ENCODE measurements around the gene SWI5.

SWI5 gene

GRCh38 chr9:128252317-128253139 lies 23.5 kb upstream of the SWI5 start:
- DNase-seq = no peak

- no peak for DNase-seq
These were observed 22.7 kb upstream of the SWI5 start for GRCh38 chr9:128253140-128253990.

GRCh38 chr9:128253991-128254346 lies 22.1 kb upstream of the SWI5 start:
- DNase-seq = no peak

GRCh38 chr9:128254362-128254761 lies 21.7 kb upstream of the SWI5 start:
- DNase-seq = no peak

GRCh38 chr9:128254855-128255759 lies 21.0 kb upstream of the SWI5 start:
- DNase-seq = peak; percentile 54

- no peak for DNase-seq
These were observed 18.8 kb upstream of the SWI5 start for GRCh38 chr9:128257086-128257825.

GRCh38 chr9:128257907-128258306 lies 18.2 kb upstream of the SWI5 start:
- DNase-seq = no peak

GRCh38 chr9:128258326-128258725 lies 17.8 kb upstream of the SWI5 start:
- DNase-seq = no peak

- no peak for DNase-seq
These were observed 16.9 kb upstream of the SWI5 start for GRCh38 chr9:128259156-128259555.

GRCh38 chr9:128260340-128260739 lies 15.7 kb upstream of the SWI5 start:
- no peak for DNase-seq

- DNase-seq = no peak
These were observed 13.4 kb upstream of the SWI5 start for GRCh38 chr9:128262687-128263086.

- no peak for DNase-seq
These were observed 10.7 kb upstream of the SWI5 start for GRCh38 chr9:128265348-128265847.

GRCh38 chr9:128266868-128267590 lies 9.0 kb upstream of the SWI5 start:
- no peak for DNase-seq

GRCh38 chr9:128271112-128271511 lies 5.0 kb upstream of the SWI5 start:
- no peak for DNase-seq

GRCh38 chr9:128271512-128271911 lies 4.6 kb upstream of the SWI5 start:
- DNase-seq = no peak

- DNase-seq = no peak
These were observed 1.8 kb upstream of the SWI5 start for GRCh38 chr9:128274245-128274644.

- DNase-seq = no peak
These were observed 673 bp upstream of the SWI5 start, which contains the start of gene GOLGA2 for GRCh38 chr9:128275198-128276007. GOLGA2 (minus strand) TSS chr9:128276007; CDS start chr9:128275976, 31 bp downstream.

GRCh38 chr9:128276574-128277270 lies 646 bp downstream of the SWI5 start:
- DNase-seq = no peak
